ENCODE data around the gene ARRDC3.

ARRDC3 gene

DNA sequence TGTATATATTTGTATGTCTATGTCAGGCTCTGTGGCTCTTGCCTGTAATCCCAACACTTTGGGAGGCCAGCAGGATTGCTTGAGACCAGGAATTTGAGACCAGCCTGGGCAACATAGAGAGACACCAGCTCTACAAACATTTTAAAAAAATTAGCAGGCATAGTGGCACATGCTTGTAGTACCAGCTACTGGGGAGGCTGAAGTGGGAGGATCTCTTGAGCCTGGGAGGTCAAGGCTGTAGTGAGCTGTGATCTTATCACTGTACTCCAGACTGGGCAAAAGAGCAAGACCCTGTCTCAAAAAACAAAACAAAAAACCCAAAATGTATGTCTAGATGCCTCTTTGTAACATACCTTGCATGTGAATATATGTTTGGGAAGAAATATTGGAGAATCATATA lies 15.8 kb downstream of the ARRDC3 start:
- TF ChIP-seq, protein P1, sequence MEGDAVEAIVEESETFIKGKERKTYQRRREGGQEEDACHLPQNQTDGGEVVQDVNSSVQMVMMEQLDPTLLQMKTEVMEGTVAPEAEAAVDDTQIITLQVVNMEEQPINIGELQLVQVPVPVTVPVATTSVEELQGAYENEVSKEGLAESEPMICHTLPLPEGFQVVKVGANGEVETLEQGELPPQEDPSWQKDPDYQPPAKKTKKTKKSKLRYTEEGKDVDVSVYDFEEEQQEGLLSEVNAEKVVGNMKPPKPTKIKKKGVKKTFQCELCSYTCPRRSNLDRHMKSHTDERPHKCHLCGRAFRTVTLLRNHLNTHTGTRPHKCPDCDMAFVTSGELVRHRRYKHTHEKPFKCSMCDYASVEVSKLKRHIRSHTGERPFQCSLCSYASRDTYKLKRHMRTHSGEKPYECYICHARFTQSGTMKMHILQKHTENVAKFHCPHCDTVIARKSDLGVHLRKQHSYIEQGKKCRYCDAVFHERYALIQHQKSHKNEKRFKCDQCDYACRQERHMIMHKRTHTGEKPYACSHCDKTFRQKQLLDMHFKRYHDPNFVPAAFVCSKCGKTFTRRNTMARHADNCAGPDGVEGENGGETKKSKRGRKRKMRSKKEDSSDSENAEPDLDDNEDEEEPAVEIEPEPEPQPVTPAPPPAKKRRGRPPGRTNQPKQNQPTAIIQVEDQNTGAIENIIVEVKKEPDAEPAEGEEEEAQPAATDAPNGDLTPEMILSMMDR (conservative IDR thresholded peaks at IDR 0.05; ENCODE audit: low read depth, low read length), result no peak
- H3K36me3 ChIP-seq (ENCODE audit: insufficient read depth), result peaks cover 30% of the 10 kb centered on the region; the same call in 1 of the 2 replicates
- H3K27ac ChIP-seq, result no peak overlapping the region
- H3K4me2 ChIP-seq, result no peak overlapping the region
- H4K20me1 ChIP-seq (ENCODE audit: insufficient read depth), result peaks cover 6% of the 10 kb centered on the region; the same call in 1 of the 2 replicates
- peaks cover 8% of the 10 kb centered on the region for H3K4me1 ChIP-seq (ENCODE audit: low read depth, poor library complexity, severe bottlenecking)
- no peak overlapping the region for H3K9ac ChIP-seq
- no peak overlapping the region for H2AFZ ChIP-seq (ENCODE audit: low read depth)
- no peak overlapping the region for H3K4me3 ChIP-seq (IDR thresholded peaks at IDR 0.05; ENCODE audit: insufficient read depth, low read depth, low read length)
- H3K27me3 ChIP-seq (ENCODE audit: insufficient read depth, low read depth), result no peaks in the 10 kb centered on the region
- H3K79me2 ChIP-seq (ENCODE audit: insufficient read depth, low read depth), result peaks cover 20% of the 10 kb centered on the region; the same call in 1 of the 2 replicates

DNA sequence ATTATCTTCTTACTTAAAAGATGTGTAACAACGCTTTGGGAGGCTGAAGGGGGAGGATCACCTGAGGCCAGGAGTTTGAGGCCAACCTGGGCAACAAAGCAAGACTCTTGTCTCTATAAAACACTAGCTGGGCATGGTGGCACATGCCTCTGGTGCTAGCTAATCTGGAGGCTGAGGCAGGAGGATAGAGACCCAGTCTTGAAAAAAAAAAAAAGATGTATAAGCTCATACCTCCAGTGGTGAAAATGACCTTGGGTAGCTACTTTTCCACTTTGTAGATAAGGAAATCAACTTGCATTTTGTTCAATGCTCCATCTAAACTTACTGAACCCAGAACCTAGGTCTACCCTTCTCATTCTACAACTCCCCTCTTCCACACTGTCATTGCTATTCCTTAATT lies 16.6 kb downstream of the ARRDC3 start:
- H3K4me1 ChIP-seq (ENCODE audit: low read depth, poor library complexity, severe bottlenecking), result peaks cover 15% of the 10 kb centered on the region
- H3K27ac ChIP-seq, result no peak overlapping the region
- H3K9ac ChIP-seq, result no peak overlapping the region
- no peak overlapping the region for H3K4me3 ChIP-seq (IDR thresholded peaks at IDR 0.05; ENCODE audit: insufficient read depth, low read depth, low read length)
- peaks cover 12% of the 10 kb centered on the region; the same call in 1 of the 2 replicates for H3K79me2 ChIP-seq (ENCODE audit: insufficient read depth, low read depth)
- TF ChIP-seq, protein P1 (conservative IDR thresholded peaks at IDR 0.05; ENCODE audit: low read depth, low read length), result no peak
- no peaks in the 10 kb centered on the region for H3K27me3 ChIP-seq (ENCODE audit: insufficient read depth, low read depth)
- no peak overlapping the region for H3K4me2 ChIP-seq
- peaks cover 22% of the 10 kb centered on the region; the same call in 1 of the 2 replicates for H3K36me3 ChIP-seq (ENCODE audit: insufficient read depth)
- H2AFZ ChIP-seq (ENCODE audit: low read depth), result no peak overlapping the region
- H4K20me1 ChIP-seq (ENCODE audit: insufficient read depth), result peaks cover 6% of the 10 kb centered on the region; the same call in 1 of the 2 replicates

DNA sequence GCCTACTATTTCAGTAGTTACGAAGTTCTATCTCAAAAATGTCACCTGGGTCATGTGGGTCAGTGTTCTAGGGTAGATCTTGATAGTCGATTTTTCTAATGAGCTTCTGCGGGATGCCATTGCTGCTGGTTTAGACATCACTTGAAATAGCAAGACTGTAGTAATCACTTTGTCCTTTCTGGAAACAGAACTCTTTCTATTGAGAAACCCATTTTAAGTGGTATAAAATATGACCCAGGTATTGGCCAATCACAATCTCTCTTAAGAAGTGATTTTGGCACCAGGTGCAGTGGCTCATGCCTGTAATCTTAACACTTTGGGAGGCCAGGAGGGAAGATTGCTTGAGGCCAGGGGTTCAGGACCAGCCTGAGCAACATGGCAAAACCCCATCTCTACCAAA lies 17.6 kb downstream of the ARRDC3 start:
- H3K4me3 ChIP-seq (IDR thresholded peaks at IDR 0.05; ENCODE audit: insufficient read depth, low read depth, low read length), result no peak overlapping the region
- TF ChIP-seq, protein P1 (conservative IDR thresholded peaks at IDR 0.05; ENCODE audit: low read depth, low read length), result no peak
- H3K36me3 ChIP-seq (ENCODE audit: insufficient read depth), result peaks cover 12% of the 10 kb centered on the region; the same call in 1 of the 2 replicates
- H2AFZ ChIP-seq (ENCODE audit: low read depth), result no peak overlapping the region
- peaks cover 18% of the 10 kb centered on the region for H3K4me1 ChIP-seq (ENCODE audit: low read depth, poor library complexity, severe bottlenecking)
- H3K4me2 ChIP-seq, result no peak overlapping the region
- H3K9ac ChIP-seq, result no peak overlapping the region
- peaks cover 6% of the 10 kb centered on the region; the same call in 1 of the 2 replicates for H4K20me1 ChIP-seq (ENCODE audit: insufficient read depth)
- peaks cover 4% of the 10 kb centered on the region; the same call in 1 of the 2 replicates for H3K79me2 ChIP-seq (ENCODE audit: insufficient read depth, low read depth)
- H3K27me3 ChIP-seq (ENCODE audit: insufficient read depth, low read depth), result no peaks in the 10 kb centered on the region
- no peak overlapping the region for H3K27ac ChIP-seq

DNA sequence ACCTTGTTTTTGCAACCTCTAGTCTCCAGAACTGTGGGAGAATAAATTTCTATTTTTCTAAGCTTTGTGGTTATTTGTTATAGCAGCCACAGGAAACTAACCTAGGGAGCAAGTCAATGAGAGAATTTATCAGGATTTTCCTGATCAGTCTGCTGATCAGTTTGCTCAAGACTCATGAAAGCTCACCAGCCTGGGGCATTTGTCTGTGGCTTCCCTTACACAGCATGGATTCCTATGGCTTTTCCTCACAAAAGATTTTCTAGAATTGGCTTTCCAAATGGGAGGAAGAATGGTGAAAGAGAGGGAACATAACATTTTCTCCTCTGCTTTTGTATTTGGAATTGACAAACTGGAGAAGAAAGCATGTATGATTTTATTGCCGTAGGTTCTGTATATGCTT lies 20.2 kb downstream of the ARRDC3 start:
- no peak overlapping the region for H3K9ac ChIP-seq
- no peaks in the 10 kb centered on the region for H3K36me3 ChIP-seq (ENCODE audit: insufficient read depth)
- TF ChIP-seq, protein P1 (conservative IDR thresholded peaks at IDR 0.05; ENCODE audit: low read depth, low read length), result no peak
- H3K27me3 ChIP-seq (ENCODE audit: insufficient read depth, low read depth), result no peaks in the 10 kb centered on the region
- no peak overlapping the region for H3K4me3 ChIP-seq (IDR thresholded peaks at IDR 0.05; ENCODE audit: insufficient read depth, low read depth, low read length)
- H4K20me1 ChIP-seq (ENCODE audit: insufficient read depth), result no peaks in the 10 kb centered on the region
- H2AFZ ChIP-seq (ENCODE audit: low read depth), result no peak overlapping the region
- H3K4me2 ChIP-seq, result no peak overlapping the region
- peaks cover 40% of the 10 kb centered on the region for H3K4me1 ChIP-seq (ENCODE audit: low read depth, poor library complexity, severe bottlenecking)
- H3K27ac ChIP-seq, result no peak overlapping the region
- no peaks in the 10 kb centered on the region for H3K79me2 ChIP-seq (ENCODE audit: insufficient read depth, low read depth)

Measured in KMS-11 (cell line).